GM08714 (cell line): ENCODE measurements around the gene PXMP4.

Experiments
- H3K4me3 ChIP-seq: fragments of 200-500 bp; sonication (Bioruptor generic); 2 replicates; pipeline ENCODE4 v1.5.1; 2014; ENCODE audit warnings: mild to moderate bottlenecking, low read length, inconsistent platforms
- ZNF274 ChIP-seq: IDR thresholded peaks from 2 replicates; pipeline ENCODE4 v1.6.1; 2012; ENCODE audit warnings: mild to moderate bottlenecking, low read depth, low read length

Gene PXMP4

DNA sequence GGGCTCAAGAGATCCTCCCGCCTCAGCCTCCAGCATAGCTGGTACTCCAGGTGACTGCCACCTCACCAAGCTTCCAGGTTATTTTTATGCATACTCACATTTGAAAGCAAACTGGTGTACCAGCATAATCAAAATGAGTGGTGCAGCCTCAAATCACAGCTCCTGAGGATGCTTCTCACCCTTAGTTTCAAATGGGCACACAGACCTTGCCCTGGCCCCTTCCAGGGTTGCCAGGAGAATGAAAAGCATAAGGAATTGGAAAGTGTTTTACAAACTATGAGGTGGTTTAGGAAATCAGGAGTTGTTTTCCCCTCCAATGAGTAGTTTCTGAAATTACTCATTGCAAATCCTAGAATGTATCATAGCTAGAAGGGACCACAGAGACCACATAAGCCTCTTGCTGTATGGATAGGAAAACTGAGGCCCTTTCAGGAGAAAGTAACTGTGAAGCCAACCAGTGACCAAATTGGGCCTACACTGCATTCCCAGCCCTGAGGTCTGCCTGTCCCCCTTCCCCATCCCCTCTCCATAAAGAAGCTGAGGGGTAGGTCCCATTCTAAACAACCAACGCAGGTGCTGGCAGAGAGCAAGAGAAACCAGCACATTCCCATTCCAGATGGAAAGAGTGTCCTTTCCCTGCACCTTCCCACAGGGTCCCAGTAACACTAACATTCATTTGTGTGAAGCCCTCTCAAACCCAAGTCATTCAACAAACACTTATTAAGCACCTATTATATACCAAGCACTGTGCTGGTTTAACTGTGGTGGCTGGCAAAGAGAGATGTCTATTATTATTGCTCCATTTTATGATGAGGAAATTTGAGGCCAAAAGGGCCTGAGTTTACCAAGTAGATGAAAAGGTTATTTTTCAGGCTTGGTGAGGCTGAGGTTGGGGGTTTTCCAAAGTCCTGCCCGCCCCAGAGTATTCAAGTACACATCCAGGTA lies 31.8 kb downstream of the PXMP4 start:
- no peak overlapping the region for H3K4me3 ChIP-seq
- TF ChIP-seq ZNF274: no peak

DNA sequence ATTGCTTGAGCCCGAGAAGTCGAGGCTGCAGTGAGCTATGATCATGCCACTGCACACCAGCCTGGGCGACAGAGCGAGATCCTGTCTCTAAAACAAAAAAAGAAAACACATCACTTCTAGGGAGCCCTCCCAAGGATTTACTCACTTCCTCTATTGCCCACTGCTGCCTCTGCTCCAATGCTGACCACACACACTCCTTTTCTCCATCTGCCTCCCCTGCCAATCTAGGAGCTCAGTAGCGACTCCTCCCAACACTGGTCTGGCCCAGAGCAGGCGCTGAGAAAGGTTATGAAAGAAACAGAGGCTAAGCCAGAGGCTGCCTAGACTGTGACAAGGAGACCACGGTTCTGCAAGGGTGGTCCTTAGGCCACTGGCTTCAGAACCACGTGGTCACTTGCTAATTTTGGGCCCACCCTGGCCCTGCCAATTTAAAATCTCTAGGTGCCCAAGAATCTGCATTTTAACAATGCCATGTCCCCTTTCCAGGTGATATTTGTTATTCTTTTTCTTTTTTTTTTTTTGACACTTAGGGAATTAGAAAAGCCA lies 32.7 kb downstream of the PXMP4 start:
- TF ChIP-seq ZNF274: no peak
- no peak overlapping the region for H3K4me3 ChIP-seq

DNA sequence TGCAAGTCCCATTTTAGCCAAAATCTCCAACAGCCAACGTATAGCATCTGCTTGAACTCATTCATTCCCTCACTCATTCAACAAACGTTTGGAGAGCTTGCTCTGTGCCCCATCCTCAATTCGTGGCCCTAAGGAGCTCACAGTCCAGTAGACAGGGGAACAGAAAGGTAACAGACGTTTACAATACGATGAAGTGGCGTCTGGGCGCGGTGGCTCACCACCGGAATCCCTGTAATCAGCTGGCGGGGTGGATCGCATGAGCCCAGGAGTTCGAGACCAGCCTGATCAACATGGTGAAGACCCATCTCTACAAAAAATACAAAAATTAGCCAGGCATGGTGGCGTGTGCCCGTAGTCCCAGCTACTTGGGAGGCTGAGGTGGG lies 33.1 kb downstream of the PXMP4 start:
- peak overlapping the region; percentile 4; the same call in 1 of the 2 replicates for H3K4me3 ChIP-seq
- TF ChIP-seq ZNF274: no peak

DNA sequence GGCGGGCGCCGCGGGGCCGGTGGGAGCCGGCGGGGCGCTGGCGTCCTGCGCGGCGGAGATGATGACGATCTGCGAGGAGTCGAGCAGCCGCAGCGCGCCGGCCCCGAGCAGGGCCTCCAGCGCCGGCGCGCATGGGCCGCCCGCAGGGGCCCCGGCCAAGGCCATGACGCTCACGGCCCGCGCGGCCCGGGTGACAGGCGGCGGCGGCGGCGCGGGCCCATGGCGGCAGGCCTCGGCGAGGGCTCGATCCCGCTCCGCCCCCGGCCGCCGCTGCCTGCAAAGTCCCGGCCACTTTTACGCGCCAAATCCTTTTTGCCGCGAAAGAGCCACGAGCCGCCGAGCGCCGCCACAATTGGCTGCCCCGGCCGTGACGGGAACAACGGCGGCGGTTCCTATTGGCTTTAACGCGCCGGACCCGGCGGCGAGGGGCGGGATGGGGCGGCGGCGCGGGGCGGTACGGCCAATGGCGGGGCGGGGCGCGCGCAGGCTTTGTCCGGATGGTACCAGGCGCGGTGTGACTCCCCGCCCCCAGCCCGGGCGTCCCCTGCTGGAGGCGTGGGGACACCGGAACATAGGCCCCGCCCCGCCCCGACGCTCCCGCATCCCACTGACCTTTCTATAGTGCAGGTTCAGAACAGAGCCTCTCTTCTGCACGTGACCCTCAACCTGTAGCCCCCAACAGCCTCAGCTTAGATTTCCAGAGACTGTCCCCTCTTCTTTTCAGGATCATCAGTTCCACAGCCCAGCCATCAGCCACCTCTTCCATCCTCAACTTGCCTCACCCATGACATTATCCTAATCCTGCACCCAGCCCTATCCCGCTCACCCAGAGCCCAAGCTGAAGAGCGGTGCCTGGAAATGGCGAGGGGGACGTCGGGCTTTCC lies 33.8 kb downstream of the PXMP4 start, which contains the start of gene E2F1:
TSS of gene E2F1 (minus strand) at position 286 of the 884 bp plus-strand sequence. CDS start at position 165, 121 bp downstream.
- peak; percentile 48; the same call in 1 of the 2 replicates for TF ChIP-seq ZNF274

DNA sequence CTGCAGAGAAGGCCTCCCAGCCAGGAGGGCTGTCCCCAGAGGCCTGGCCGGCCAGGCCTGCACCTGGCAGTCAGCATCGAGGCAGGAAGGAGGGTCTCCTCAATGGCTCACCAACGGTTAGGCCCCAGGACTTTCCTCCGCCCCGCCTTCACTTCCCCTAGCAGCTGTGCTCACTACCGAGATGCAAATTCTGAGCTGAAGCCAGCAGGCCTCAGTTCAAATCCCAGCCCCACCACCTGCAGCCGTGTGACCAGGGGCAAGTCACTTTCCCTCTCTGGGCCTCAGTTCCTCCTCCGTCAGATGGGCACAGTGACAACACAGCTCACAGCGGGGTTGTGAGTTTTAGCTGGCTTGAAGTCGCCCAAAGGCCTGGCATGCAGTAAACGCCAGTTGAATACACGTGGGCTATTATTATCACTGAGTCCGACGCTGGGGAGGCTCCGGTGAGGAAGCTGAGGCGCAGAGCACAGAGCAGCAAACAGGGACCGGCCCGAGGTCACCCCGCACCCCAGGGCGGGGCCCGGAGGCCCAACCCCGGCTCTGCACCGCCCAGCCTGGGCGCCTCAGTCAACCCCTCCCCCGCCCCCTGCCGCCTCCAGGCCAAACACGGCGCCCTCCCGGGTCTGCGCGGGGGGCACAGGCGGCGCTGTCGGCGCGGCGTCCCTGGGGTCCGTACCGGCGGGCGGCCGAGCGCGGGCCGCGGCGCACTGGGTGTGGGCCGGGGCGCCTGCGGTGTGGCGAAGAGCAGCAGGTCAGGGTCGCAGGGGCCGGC lies 34.6 kb downstream of the PXMP4 start:
- H3K4me3 ChIP-seq: peak overlapping the region; percentile 87
- TF ChIP-seq ZNF274: no peak

More for the DNA sequence above, 33.8 kb downstream of the PXMP4 start, which contains the start of gene E2F1:
- H3K4me3 ChIP-seq: peak within 1 kb of the TSS; percentile 87

DNA sequence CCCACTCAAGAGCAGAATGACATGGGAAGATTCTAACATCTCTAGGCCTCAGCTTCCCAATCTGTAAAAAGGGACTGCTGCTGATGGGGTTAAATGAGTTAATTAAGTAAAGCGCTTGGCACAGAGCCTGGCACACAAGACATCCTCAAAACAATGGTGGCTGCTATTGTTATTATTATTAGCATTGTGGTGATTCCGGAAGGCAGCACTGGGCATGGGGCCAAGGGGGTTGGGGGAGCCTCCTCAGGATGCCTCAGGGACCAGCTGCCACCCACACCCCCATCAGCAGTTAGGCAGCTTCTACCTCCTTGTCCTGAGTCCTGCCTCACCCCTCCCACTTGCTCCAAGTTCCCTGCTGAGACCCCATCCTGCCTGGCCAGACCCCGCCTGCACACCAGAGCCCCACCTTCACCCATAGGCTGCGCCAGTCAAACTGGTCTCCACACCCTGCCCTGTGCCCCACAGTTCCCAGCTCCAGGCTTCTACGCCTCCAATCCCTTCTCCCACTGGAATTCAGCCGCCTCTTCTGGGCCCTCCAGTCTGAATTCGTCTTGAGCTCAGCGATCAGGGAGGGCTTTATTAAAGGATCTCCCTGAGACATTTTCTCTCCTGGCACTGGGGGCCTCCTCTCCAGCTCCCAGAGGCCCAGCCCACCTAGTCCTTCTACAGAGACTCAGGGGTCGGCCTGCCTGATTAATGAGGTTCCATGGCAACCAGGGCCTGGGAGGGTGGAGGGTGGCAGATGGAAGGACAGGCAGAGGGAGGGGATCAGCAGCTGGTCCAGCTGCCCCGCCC lies 35.4 kb downstream of the PXMP4 start:
- peak overlapping the region; percentile 87 for H3K4me3 ChIP-seq
- no peak for TF ChIP-seq ZNF274

DNA sequence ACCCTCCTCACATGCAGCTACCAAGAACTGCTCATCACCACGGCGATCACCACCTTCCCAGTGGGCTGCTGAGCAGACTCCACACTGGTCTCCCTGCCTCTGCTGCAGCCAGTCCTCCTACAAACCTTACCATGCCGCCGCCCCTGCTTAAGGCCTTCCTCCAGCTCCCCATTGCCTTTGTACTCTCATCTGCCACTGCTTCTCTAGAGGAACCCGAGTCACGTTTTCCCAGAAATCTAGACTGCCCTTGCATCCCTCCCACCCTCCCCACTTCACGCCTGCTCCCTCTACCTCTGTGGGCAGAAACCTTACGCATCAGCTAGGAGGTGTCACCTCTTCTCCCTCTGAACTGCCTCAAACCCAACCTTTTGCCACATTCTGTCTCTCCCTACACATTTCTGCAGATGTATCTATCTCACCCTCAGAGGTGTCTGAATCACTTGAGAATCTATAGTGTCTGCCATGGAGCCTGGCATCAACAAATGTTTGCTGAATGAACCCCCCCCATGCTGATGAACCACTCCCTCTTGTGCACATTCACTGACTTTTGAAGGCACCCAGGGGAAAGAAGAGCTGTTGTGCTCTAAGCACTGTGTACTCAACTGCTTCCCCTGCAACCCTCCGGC lies 38.3 kb downstream of the PXMP4 start:
- no peak for TF ChIP-seq ZNF274
- no peak overlapping the region for H3K4me3 ChIP-seq

DNA sequence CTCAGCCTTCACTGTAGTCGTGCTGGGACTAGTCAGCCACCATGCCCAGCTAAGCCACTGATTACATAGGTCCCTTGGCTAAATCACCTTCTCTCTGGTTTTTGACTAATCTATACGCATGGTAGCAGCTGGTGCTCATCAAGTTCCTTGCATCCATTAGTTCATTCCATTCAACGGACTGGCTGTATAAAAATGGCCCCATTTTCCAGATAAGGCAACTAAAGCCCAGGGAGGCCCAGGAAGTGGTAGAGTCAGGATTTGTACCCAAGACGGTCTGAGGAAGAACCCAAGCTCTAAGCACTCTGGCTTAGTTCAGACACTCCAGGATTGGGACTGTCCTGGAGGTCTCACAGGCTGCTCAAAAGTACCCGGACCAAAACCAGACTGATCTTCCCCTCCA lies 38.8 kb downstream of the PXMP4 start:
- H3K4me3 ChIP-seq: no peak overlapping the region
- TF ChIP-seq ZNF274: no peak

DNA sequence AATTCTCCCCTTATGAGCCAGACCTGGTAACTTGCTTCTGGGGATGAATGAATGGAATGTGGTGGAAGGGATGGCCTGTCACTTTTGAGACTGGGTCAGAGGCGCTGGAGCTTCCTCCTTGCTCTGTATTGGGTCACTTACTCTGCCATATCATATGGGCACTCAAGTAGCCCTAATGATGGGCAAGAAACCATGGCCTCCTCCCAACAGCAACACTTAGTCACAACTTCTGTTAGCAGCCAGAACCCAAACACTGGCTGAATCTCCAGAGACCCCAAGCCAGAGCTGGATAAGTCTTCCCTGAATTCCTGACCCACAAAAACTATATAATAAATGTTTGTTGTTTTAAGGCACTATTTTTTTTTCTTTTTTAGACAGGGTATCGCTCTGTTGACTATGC lies 39.4 kb downstream of the PXMP4 start:
- no peak for TF ChIP-seq ZNF274
- no peak overlapping the region for H3K4me3 ChIP-seq

DNA sequence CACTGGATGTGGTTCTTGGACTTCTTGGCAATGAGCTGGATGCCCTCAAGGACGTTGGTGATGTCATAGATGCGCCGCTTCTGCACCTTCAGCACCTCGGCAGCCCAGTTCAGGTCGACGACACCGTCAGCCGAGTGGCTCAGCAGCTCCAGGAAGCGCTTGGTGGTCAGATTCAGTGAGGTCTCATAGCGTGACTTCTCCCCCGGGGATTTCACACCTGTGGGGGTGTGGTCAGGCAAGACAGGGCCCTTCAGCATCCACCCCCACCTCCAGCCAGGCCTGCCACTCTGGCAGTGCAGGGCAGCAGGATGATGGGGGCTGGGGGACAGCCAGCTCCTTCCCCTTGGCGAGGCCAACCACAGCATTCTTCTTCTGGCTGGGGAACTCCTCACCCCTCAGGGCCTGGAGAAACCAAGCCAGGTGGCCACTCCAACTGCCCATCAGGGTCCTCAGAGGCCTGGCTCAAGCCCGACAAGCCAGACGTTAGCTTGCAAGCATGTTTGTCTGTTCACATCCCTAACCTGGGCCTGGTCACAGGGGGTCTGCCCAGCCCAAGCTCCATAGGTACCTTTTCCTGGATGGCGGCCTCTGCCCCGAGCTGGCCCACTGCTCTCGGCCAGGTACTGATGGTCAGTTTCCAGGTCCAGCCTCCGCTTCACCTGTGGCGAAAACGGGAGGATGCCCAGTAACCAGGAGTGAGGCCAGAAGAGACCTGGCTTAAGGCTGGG lies 40.2 kb downstream of the PXMP4 start:
- no peak overlapping the region for H3K4me3 ChIP-seq
- peak; percentile 73; the same call in 1 of the 2 replicates for TF ChIP-seq ZNF274

DNA sequence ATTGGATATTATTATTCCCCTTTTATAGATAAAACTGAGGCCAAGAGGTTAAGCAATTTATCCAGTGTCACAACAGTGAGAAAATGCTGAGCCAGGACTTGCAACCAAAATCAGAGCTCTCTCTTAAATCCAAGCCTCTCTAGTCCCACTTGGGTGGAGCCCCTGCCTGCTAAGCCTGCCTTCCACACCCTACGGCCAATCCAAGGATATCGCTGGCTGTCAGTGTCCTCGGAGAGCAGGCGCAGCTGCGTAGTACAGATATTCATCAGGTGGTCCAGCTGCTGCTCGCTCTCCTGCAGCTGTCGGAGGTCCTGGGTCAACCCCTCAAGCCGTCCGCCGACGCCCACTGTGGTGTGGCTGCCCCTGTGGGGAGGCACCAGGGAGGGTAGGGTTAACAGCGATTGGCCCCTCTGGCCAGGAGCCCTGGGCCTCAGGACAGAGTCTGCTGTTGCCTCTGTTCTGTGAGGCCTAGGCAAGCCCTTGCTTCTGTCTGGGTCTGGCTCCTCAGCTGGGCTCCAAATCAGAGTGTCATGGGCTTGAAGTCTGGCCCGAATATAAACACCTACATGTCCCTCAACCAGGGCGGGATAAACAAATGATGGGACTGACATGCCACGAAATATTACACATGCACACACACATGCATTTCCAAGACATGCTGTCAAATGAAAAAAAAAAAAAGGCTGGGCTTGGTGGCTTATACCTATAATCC lies 42.0 kb downstream of the PXMP4 start:
- peak; percentile 68; the same call in 1 of the 2 replicates for TF ChIP-seq ZNF274
- no peak overlapping the region for H3K4me3 ChIP-seq
